ENCODE results near the gene PSG3. TPM values are rescaled to one million over a fixed set of nuclear protein-coding genes. Genes with fewer than 3 reads are reported as not detected.
A peak's percentile ranks its signal among the peaks of the same experiment; 100 is the strongest.
"Not testable (repeated sequence)": the region's sequence is repeated elsewhere in the genome, so short reads cannot be mapped to it uniquely, and the experiment has no call there.

PSG3 gene
- total and polyA plus RNA-seq, 3 donors from 2014 or later, result 0.25 to 5.8 (median 2.0) TPM

DNA sequence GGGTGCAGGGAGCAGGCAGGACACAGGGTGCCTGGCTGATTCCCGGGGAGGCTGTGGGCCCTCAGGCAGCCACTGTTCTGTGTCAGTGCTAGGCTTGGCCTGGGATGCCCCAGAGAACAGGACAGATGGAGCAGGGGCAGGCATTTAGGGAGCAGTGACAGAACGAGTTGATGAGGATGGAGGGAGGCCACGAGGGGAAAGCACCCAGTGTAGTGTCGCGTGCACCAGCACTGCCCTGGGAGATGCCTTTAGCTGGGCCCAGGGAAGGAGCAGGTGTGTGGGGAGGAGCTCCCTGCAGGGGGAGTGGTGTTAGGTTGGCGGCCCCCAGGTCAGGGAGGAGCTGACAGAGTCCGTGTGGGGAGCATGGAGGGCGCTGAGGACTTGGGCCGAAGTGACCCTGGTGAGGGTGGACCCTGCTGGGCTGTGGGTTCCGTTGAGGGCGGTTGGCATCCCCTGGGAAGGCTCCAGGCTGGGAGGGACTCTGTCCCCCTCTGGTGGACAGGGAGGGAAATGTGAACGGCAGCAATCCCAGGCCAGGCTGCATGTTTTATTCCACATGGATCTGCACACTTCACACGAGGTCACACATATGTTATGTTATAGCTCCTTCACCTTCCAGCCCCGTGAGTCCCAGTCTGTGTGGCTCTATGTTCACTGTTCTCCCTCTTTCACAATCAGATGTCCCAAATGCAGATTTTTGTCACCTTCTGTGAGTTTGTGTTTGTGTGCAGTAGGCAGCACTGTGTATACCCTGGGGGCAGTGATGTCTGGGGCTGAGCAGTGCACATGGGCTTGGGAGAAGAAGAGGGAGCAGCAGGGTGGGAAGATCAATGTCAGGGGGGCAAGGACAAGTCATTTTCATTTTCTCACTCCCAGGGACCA lies 1.7 kb upstream of the PSG3 start:
- intact Hi-C loops (cut with DNase I; ENCODE audit: low total_unique reads); H3K4me3 ChIP-seq; H3K27me3 ChIP-seq; H3K9me3 ChIP-seq; H3K4me1 ChIP-seq; H3K36me3 ChIP-seq (ENCODE audit: low read depth, missing control alignments); H3K27ac ChIP-seq: not testable (repeated sequence)
- 32 to 49% methylated on average over 14 of the region's 14 CpGs for WGBS, 2 donors
- TF ChIP-seq, protein P1, sequence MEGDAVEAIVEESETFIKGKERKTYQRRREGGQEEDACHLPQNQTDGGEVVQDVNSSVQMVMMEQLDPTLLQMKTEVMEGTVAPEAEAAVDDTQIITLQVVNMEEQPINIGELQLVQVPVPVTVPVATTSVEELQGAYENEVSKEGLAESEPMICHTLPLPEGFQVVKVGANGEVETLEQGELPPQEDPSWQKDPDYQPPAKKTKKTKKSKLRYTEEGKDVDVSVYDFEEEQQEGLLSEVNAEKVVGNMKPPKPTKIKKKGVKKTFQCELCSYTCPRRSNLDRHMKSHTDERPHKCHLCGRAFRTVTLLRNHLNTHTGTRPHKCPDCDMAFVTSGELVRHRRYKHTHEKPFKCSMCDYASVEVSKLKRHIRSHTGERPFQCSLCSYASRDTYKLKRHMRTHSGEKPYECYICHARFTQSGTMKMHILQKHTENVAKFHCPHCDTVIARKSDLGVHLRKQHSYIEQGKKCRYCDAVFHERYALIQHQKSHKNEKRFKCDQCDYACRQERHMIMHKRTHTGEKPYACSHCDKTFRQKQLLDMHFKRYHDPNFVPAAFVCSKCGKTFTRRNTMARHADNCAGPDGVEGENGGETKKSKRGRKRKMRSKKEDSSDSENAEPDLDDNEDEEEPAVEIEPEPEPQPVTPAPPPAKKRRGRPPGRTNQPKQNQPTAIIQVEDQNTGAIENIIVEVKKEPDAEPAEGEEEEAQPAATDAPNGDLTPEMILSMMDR (IDR thresholded peaks at IDR 0.05), result peak in 1 of 3 experiments; percentile 12
- peak; percentile 17 for DNase-seq

GRCh38 chr19:42737581-42738011 lies 2.7 kb downstream of the PSG3 start:
- H3K4me3 ChIP-seq; H3K27me3 ChIP-seq; H3K9me3 ChIP-seq; H3K36me3 ChIP-seq (ENCODE audit: low read depth, missing control alignments); intact Hi-C loops (cut with DNase I; ENCODE audit: low total_unique reads); H3K27ac ChIP-seq; DNase-seq; H3K4me1 ChIP-seq: not testable (repeated sequence)
- WGBS, 2 donors, result 67 to 76% methylated on average over 2 of the region's 2 CpGs

DNA sequence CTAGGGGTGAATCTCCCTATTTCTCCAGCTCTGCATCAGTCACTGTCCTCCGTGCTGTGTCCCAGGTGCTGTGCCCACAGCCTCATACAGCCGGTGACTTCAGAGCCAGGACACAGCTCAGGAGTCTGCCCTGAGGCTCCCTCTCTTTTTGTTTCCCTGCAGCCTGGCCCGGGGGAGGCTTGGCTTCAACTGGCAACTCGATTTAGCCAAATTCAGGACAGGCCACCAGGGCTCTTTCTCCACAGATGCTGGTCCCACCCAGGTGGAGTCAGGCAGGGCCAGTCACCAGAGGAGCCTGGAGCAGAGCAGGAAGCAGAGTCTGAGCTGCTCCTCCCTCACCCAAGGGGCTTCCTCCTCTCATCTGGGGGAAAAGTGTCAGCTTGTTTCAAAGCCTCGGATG lies 11.9 kb downstream of the PSG3 start:
- H3K4me3 ChIP-seq; intact Hi-C loops (cut with DNase I; ENCODE audit: low total_unique reads); H3K27ac ChIP-seq; H3K27me3 ChIP-seq; DNase-seq; H3K4me1 ChIP-seq; H3K36me3 ChIP-seq (ENCODE audit: low read depth, missing control alignments); H3K9me3 ChIP-seq: not testable (repeated sequence)
- WGBS, 2 donors, result 55 to 77% methylated on average over 5 of the region's 5 CpGs

- H3K27ac ChIP-seq; H3K27me3 ChIP-seq; DNase-seq; intact Hi-C loops (cut with DNase I; ENCODE audit: low total_unique reads); H3K4me1 ChIP-seq; H3K36me3 ChIP-seq (ENCODE audit: low read depth, missing control alignments); H3K4me3 ChIP-seq; H3K9me3 ChIP-seq: not testable (repeated sequence)
- WGBS, 2 donors, result 61 to 79% methylated on average over 1 of the region's 1 CpG
Observed at GRCh38 chr19:42714000-42714399, 26.3 kb downstream of the PSG3 start.

DNA sequence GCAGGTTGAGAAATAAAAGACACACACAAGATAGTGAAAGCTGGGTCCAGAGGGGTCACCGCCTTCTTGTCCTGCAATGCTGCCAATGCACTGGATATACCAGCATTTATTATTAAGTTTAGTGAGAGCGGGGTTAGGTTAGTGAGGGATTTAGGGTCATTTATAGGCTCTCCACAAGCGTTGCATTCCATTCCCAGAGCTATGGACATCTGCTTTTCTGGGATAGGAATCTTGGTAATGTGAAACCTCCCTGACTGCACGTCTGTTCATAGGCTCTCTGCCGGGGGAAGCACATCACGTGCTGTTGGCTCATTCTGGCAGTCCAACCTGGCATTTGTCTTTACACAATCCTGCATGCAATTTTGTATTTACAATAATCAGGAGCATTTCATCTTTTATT lies 27.5 kb downstream of the PSG3 start:
- intact Hi-C loops (cut with DNase I; ENCODE audit: low total_unique reads), result not testable (repeated sequence)
- WGBS, 2 donors, result 45 to 73% methylated on average over 6 of the region's 6 CpGs

DNA sequence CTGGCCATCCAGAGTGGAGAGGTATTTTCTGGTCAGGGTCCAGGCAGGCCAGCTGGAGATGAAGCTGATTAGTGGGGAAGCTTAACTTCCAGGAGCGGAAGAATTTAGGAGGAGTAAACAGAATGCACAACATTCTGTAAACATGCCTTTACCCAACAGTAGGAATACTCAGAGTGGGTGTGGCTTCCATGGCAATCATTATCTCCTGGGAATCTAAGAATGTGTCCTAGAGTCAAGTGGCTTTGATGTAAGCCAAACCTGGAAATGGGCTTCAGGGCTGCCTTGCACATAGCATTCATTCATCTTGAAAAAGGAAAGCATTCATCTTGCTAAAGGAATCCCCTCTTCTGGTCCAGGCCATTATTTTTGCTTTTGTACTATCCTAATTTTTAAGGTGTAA lies 29.3 kb downstream of the PSG3 start:
- WGBS, 2 donors, result 85 to 92% methylated on average over 1 of the region's 1 CpG
- H3K27me3 ChIP-seq; H3K36me3 ChIP-seq (ENCODE audit: low read depth, missing control alignments); H3K27ac ChIP-seq; H3K4me3 ChIP-seq; intact Hi-C loops (cut with DNase I; ENCODE audit: low total_unique reads); H3K4me1 ChIP-seq; H3K9me3 ChIP-seq; DNase-seq: not testable (repeated sequence)

More for the DNA sequence above, 27.5 kb downstream of the PSG3 start:
- H3K27me3 ChIP-seq; H3K36me3 ChIP-seq (ENCODE audit: low read depth, missing control alignments); H3K4me1 ChIP-seq; H3K27ac ChIP-seq; H3K4me3 ChIP-seq; DNase-seq; H3K9me3 ChIP-seq: not testable (repeated sequence)

- Histone ChIP-seq H3K27me3 (no peaks in the 10 kb centered on the region), H3K4me3 (peak overlapping the region; percentile 1 to 26), H3K9me3 (no peaks in the 10 kb centered on the region), H3K4me1 (no peaks in the 10 kb centered on the region), H3K36me3 (ENCODE audit: low read depth, missing control alignments) (no peaks in the 10 kb centered on the region), H3K27ac (no peak overlapping the region)
- WGBS, 2 donors, result 16 to 19% methylated on average over 22 of the region's 22 CpGs
- intact Hi-C loops (cut with DNase I; ENCODE audit: low total_unique reads), result no loop called here
- no peak for TF ChIP-seq POLR2A (IDR thresholded peaks at IDR 0.05)
- TF ChIP-seq, protein P1 (IDR thresholded peaks at IDR 0.05), result no peak
- DNase-seq, result peak; percentile 23
Observed at GRCh38 chr19:42697884-42698283, 42.4 kb downstream of the PSG3 start.
